K562 (cell line): ENCODE data around the gene ZNF441. TPM values are rescaled to one million over a fixed set of nuclear protein-coding genes. Genes with fewer than 3 reads are reported as not detected.

Experiments used
- DMBX1 ChIP-seq: fragments of 250-450 bp; sonication (Bioruptor Pico); IDR thresholded peaks from 2 replicates; pipeline ENCODE4 v1.8.0; 2022; ENCODE audit warnings: inconsistent platforms, mild to moderate bottlenecking, moderate library complexity, borderline replicate concordance
- KLF10 ChIP-seq: fragments of 250-450 bp; sonication (Bioruptor Pico); IDR thresholded peaks from 2 replicates; pipeline ENCODE4 v1.6.1; 2021; ENCODE audit warnings: matching md5 sums
- KLF16 ChIP-seq: IDR thresholded peaks from 2 replicates; pipeline ENCODE4 v1.6.1; 2016; ENCODE audit warnings: antibody characterized with exemption
- MECOM ChIP-seq: fragments of 250-450 bp; sonication (Bioruptor Pico); IDR thresholded peaks from 2 replicates; pipeline ENCODE4 v1.8.0; 2022; ENCODE audit warnings: inconsistent platforms
- POLR2A ChIP-seq: fragments of 450-650 bp; conservative IDR thresholded peaks from 2 replicates; pipeline ENCODE4 v1.6.1; 2016
- PRPF4 ChIP-seq: fragments of 200-400 bp; formaldehyde crosslinking; IDR thresholded peaks from one replicate; pipeline ENCODE4 v1.6.1; 2017; ENCODE audit warnings: low read length, low read depth, mild to moderate bottlenecking; ENCODE audit not compliant: insufficient read depth, poor library complexity, severe bottlenecking
- U2AF1 ChIP-seq: fragments of 200-400 bp; formaldehyde crosslinking; optimal IDR thresholded peaks from 2 replicates; pipeline ENCODE3; 2017; ENCODE audit warnings: mild to moderate bottlenecking, low read depth, low read length, moderate library complexity
- ZNF121 ChIP-seq: sonication (generic); formaldehyde crosslinking; conservative IDR thresholded peaks from 2 replicates; pipeline ENCODE4 v1.8.0; 2022; ENCODE audit warnings: missing genetic modification reagents
- ZNF347 ChIP-seq: fragments of 450-650 bp; formaldehyde crosslinking; IDR thresholded peaks from 2 replicates; pipeline ENCODE4 v1.4.0; 2020; ENCODE audit warnings: low read depth, mild to moderate bottlenecking, moderate library complexity
- polyA plus RNA-seq, 8 experiments: library from polyadenylated mRNA; depleted of rRNA in 4 of 8; stranded (reverse) in 5 of 8; unstranded in 3 of 8; fragments of >200 nt; fragmentation: Nextera tagmentation in 2 of 8; fragmentation: Illumina TruSeq in 1 of 8; extraction: Ambion mirVana in 2 of 8; extraction: Trizol in 1 of 8; gene quantifications; 2 replicates each; pipeline versions ENCODE4 v1.2.1 to v1.2.3, GENCODE V29; 2011 to 2014; ENCODE audit warnings: inconsistent platforms in 1 of 8, missing spikeins in 1 of 8
- total RNA-seq, 7 experiments: library from RNA; depleted of rRNA in 6 of 7; stranded (reverse); fragments of >200 nt in 6 of 7; fragmentation: Illumina TruSeq in 2 of 7; extraction: Trizol in 2 of 7; gene quantifications; 2 replicates each; pipeline versions ENCODE4 v1.2.1 to v1.2.3, GENCODE V29; 2011 to 2021; ENCODE audit warnings: low replicate concordance in 1 of 7
- TF ChIP-seq, protein P1 (sequence below), 2 experiments: fragments of 450-650 bp in 1 of 2; sonication (generic) in 1 of 2; formaldehyde crosslinking in 1 of 2; IDR thresholded peaks; 2 replicates each; pipeline versions ENCODE4 v1.7.1 to v1.9.0; 2016 to 2022; ENCODE audit warnings: inconsistent platforms in 1 of 2, mild to moderate bottlenecking in 1 of 2, missing genetic modification reagents in 1 of 2
- TF ChIP-seq, protein P2 (sequence below): fragments of 250-450 bp; sonication (Bioruptor Pico); IDR thresholded peaks from 2 replicates; pipeline ENCODE4 v1.4.0; 2020; ENCODE audit warnings: mild to moderate bottlenecking, moderate library complexity, borderline replicate concordance
- TF ChIP-seq, protein P3 (sequence below): fragments of 200-800 bp; sonication (Bioruptor generic); IDR thresholded peaks from 2 replicates; pipeline ENCODE4 v1.6.1; 2017; ENCODE audit warnings: missing genetic modification characterization, missing compliant biosample characterization
- TF ChIP-seq, protein P4 (sequence below): sonication (generic); formaldehyde crosslinking; IDR thresholded peaks from 2 replicates; pipeline ENCODE4 v1.8.0; 2023; ENCODE audit warnings: mild to moderate bottlenecking, missing genetic modification reagents

The ZNF441 gene
- total and polyA plus RNA-seq, 9 of the 15 experiments (the other 6 are each of a cell fraction or from before 2014, with no cell fraction given), result 1.9 to 14.0 (median 7.8) TPM

DNA sequence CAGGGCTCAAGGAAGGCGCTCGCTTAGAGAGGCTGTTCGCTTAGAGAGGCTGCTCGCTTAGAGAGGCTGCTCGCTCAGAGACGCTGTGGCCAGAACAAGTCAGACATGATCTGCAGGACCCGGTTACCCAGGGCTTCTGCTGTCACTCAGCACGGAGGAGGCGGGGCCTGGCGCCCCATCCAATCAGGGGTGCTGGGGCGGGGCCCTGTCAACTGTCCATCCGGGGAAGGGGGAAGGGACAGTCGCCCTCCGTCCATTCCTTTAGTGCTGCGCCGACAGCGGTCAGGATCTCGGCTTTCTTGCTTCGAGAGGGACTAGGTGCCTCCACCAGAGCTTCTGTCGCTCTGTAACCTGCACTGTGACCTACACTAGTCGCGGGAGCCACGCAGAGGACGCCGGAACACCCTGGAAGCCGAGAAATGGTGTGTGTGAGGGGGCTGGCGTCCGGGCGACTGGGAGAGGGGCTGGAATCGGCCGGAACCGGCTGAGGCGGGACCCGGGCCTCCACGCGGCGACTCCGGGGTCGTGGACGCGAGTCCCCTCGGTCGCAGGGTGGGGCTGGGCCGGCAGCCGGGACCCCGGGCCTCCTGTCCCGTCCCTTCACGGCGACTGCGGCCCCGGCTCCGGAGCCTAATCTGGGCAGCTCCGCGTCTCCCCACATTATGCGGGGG, 47.4 kb downstream of the ZNF441 start, which contains the start of gene ZNF440 (continued):
- TF ChIP-seq, protein P1, sequence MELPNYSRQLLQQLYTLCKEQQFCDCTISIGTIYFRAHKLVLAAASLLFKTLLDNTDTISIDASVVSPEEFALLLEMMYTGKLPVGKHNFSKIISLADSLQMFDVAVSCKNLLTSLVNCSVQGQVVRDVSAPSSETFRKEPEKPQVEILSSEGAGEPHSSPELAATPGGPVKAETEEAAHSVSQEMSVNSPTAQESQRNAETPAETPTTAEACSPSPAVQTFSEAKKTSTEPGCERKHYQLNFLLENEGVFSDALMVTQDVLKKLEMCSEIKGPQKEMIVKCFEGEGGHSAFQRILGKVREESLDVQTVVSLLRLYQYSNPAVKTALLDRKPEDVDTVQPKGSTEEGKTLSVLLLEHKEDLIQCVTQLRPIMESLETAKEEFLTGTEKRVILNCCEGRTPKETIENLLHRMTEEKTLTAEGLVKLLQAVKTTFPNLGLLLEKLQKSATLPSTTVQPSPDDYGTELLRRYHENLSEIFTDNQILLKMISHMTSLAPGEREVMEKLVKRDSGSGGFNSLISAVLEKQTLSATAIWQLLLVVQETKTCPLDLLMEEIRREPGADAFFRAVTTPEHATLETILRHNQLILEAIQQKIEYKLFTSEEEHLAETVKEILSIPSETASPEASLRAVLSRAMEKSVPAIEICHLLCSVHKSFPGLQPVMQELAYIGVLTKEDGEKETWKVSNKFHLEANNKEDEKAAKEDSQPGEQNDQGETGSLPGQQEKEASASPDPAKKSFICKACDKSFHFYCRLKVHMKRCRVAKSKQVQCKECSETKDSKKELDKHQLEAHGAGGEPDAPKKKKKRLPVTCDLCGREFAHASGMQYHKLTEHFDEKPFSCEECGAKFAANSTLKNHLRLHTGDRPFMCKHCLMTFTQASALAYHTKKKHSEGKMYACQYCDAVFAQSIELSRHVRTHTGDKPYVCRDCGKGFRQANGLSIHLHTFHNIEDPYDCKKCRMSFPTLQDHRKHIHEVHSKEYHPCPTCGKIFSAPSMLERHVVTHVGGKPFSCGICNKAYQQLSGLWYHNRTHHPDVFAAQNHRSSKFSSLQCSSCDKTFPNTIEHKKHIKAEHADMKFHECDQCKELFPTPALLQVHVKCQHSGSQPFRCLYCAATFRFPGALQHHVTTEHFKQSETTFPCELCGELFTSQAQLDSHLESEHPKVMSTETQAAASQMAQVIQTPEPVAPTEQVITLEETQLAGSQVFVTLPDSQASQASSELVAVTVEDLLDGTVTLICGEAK (IDR thresholded peaks at IDR 0.05), result 0 out of 2 replicates have a peak, but pooled peaks have one; percentile 28
- TF ChIP-seq, protein P1 (CRISPR knock-in tag; IDR thresholded peaks at IDR 0.05), result no peak
- TF ChIP-seq, protein P2, sequence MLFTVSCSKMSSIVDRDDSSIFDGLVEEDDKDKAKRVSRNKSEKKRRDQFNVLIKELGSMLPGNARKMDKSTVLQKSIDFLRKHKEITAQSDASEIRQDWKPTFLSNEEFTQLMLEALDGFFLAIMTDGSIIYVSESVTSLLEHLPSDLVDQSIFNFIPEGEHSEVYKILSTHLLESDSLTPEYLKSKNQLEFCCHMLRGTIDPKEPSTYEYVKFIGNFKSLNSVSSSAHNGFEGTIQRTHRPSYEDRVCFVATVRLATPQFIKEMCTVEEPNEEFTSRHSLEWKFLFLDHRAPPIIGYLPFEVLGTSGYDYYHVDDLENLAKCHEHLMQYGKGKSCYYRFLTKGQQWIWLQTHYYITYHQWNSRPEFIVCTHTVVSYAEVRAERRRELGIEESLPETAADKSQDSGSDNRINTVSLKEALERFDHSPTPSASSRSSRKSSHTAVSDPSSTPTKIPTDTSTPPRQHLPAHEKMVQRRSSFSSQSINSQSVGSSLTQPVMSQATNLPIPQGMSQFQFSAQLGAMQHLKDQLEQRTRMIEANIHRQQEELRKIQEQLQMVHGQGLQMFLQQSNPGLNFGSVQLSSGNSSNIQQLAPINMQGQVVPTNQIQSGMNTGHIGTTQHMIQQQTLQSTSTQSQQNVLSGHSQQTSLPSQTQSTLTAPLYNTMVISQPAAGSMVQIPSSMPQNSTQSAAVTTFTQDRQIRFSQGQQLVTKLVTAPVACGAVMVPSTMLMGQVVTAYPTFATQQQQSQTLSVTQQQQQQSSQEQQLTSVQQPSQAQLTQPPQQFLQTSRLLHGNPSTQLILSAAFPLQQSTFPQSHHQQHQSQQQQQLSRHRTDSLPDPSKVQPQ (CRISPR knock-in tag), result no peak
- TF ChIP-seq U2AF1 (no peak), ZNF121 (CRISPR knock-in tag) (no peak), POLR2A (peak; percentile 98), KLF10 (CRISPR knock-in tag) (no peak), ZNF347 (no peak), MECOM (no peak), KLF16 (no peak), DMBX1 (CRISPR knock-in tag) (no peak), PRPF4 (no peak)
- TF ChIP-seq, protein P3, sequence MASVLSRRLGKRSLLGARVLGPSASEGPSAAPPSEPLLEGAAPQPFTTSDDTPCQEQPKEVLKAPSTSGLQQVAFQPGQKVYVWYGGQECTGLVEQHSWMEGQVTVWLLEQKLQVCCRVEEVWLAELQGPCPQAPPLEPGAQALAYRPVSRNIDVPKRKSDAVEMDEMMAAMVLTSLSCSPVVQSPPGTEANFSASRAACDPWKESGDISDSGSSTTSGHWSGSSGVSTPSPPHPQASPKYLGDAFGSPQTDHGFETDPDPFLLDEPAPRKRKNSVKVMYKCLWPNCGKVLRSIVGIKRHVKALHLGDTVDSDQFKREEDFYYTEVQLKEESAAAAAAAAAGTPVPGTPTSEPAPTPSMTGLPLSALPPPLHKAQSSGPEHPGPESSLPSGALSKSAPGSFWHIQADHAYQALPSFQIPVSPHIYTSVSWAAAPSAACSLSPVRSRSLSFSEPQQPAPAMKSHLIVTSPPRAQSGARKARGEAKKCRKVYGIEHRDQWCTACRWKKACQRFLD, result no peak
- TF ChIP-seq, protein P4, sequence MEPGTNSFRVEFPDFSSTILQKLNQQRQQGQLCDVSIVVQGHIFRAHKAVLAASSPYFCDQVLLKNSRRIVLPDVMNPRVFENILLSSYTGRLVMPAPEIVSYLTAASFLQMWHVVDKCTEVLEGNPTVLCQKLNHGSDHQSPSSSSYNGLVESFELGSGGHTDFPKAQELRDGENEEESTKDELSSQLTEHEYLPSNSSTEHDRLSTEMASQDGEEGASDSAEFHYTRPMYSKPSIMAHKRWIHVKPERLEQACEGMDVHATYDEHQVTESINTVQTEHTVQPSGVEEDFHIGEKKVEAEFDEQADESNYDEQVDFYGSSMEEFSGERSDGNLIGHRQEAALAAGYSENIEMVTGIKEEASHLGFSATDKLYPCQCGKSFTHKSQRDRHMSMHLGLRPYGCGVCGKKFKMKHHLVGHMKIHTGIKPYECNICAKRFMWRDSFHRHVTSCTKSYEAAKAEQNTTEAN (CRISPR knock-in tag), result no peak
